GM21825 (cell line): ENCODE data around the gene POLN.

Source experiments
- ATAC-seq: cut with Tn5 transposase; IDR thresholded peaks from one replicate; pipeline ENCODE4 v1.9.1; 2021; ENCODE audit warnings: mild to moderate bottlenecking, moderate library complexity; ENCODE audit not compliant: unreplicated experiment

The POLN gene

DNA sequence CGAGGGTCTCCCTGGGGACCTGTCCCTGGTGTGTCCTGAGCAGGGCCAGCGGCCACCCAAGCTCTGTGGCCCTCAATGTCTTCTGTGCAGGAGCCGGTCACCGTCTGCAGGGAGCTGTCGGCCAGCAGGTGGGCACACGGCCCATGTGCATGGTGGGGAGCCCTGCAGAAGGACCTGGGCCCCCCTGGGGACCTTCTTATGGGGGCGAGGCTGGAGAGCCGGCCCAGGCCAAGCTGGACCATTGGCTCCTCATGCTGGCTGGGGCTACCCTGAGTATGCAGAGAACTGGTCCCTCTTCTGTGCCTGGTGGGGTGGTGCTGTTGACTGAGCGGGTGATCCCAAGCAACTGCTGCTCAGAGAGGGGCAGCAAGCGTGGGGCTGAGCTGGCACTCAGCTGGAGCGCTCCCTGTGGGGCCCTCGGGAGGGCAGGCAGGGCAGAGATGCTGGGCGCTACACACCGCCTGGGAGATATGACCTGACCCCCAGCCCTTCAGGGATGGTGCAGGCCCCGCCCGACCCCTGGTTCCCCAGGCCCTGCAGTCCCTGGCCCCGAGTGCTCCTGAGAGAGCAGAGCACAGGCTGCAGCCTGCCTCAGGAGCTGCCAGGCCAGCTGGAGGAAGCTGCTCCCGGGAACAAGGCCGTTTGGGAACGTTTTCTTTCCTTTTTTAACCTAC, 168.0 kb downstream of the POLN start:
- ATAC-seq, result no peak

DNA sequence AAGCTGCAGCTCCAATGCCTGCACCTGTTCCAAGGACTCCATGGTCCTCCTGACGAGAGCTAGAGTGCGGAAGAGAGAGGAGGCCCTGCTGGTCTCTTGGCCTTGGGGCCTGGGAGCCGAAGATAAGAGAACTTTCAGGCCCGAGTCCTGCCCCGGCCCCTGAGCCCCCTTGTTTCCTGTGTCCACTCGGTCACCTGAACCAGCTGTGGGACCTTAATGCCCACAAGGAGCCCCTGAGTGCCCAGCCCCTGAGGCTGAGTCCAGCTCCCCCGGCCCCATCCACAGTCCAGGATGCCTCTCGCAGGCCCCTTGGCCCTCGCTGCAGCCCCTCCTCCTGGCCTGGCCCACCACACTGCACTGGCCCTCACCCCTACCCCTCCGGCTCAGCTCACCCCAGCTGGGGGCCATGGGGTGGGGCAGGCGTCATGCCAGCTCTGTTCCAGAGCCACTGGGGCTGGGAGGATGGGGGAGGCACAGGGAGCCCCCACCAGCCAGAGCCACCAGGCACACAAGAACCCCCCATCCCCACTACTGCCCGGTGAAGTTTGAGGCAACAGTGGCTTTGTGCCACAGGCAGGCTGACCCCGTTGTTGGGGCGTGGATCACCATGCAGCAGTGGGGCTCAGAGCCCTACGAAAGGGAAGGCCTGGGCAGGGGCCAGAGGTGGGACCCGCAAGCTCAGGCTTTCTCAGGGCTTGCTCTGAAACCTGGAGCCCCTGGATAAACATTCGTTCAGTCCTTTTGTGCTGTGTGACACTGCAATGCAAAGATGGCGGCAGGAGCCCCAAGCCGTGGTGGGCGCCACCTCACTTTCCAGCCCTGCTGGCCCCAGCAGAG, 168.7 kb downstream of the POLN start:
- ATAC-seq, result no peak

DNA sequence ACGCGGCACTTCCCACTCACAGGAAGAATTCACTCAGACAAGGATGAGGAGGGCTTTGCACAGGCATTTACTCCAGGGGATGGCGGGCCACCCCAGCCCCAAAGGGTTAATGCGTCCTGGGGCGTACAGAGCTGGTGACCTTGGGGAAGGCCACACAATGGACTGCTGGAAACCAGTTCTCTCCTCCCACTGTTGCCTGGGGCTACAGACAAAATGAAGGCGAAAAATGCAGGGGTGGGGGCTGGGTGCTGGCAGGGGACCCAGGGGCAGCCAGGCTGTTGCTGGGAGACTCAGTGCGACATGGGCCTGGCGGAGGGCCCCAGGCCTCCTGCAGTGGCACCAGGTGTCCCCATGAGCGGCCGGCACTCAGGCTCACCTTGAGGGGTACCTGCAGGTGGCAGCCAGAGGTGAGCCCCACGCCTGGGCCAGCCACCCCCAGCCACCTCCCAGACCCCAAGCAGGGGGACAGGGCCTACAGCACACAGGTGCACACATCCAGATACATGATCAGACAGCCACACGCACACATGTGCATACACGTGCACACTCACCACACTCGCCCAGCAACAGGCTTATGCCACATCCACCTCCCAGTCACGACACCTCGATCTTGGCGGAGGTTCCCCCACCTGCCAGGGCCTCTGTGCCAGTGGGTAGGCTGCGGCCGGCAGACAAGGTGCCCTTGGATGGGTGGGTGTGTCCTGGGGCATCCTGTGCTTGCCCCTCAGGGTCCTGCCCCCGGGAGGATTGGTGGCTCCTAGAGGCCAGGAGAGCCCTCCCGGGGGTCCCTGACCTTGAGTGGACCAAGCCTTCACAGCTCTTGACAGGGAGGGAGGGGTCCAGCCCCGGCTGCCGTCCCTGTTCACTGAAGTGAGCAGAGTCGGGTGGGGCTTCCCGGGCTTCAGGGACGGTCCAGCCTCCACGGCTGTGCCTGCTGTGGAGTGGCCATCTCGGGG, 169.7 kb downstream of the POLN start:
- no peak for ATAC-seq

DNA sequence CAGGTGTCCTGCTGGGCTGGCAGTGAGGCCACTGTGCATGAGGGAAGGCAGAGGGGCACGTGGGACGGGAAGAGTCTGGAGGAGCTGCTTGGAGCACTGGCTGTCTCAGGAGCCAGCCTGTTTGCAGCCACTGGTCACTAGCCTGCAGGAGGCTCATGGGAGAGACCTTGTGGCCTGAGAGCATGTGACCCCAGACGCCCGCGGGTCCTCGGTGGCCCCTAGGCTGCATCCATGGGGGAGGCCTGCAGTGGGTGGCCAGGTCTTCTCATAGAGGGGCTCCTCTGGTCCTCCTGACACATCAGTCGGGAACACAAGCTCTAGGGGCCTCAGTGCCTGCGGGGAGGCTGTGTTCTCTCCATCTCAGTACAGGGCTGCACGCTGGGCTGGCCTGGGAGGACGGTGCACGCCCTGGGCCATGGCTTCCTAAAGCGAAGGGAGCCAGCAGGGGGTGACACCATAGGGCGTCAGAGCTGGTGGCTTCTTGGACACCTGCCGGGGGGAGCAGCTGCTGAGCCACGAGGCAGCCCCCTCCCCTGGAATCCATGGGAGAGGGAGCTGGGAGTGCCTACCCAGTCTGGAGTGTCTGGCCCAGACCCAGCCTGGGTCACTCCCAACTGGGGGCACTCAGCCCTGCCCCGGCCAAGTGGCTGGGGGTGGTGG, 170.5 kb downstream of the POLN start:
- no peak for ATAC-seq

DNA sequence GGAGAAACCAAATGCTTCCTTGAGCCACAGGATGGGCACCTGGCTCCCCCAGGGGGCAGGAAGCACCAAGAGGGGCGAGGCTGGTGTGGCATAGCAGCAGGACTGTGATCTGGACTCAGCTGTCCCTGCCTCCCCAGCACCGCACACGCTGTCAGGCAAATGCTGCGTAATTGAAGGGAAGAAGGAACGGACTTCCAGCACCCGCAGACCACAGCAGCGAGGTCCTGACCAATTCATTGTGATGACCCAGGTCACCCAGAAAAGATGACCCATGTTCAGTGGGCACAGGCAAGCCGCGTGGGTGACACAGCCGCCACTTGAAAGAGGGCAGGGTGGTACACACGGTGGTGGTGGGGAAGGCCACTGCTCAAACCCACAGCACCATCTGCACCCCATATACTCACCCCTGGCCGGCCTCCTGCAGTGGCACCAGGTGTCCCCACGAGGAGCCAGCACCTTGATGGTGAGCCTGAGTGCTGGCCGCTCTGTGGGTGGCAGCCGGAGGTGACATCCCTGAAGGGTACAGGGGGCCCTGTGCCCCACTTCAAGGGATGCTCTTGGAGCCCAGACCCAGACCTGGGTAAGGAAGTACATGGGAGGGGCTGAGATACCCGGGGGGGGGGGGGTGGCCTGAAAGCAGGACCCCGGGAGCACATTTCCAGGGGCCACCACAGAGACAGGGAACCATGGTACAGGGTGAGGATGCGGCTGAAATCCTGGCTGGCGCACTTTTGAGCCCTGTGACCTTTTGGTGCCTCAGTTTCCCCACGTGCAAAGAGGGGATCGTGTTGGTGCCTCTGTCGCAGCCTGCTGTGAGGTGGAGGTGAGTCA, 171.3 kb downstream of the POLN start:
- no peak for ATAC-seq

DNA sequence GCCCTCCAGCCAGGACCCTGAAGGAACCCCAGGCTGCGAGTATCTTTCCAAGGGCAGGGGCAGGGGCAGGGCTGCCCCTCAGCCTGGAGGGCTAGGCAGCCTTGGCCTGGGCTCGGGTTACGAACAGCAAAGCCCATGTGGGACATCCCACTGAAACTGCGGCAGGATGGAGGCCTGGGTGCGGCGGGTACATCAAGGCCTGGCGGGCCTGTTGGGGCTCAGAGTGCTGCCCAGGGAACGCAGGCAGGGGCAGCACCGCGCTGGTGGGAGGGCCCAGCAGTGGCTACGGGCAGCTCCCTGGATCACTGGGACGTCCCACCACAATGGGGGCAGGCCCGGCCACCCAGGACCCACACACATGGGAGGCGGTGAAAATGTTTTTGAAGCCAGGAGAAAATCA, 171.9 kb downstream of the POLN start:
- no peak for ATAC-seq

DNA sequence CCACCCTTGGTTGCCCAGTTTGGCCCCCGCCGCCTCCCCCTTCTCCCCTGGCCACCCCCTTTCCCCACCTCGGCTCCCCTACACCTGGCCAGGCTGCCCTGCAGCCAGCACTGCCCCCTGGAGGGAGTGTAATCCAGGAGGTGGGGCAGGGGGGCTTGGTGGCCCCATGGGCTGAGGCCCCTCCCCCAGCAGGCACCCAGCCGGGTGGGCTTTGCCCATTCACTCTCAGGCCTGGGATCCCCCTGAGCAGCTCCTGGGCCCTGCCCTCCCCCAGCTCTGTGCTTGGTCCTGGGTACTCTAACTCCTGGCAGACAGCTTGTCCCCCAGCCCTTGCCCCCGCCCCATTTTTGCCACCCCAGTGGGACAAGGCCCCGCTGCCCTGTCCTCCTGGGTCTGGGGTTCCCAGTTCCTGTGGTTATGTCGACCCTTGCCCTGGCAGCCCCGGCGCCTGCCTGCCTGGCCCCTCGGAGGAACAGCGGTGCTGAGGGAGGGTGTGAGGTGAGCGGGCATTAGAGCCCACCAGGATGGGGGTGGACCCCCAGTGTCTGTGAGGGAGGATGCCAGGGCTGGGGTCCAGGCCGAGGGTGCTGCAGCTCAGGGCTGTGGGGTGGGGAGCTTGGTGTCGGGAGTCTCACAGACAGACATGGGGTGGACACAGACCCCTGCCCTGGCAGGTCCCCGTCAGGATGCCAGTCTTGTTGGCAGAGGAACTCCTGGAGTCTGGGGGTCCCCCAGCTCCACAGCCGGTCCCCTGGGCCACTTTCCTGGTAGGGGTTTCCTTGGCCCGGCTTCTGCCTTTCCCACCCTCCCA, 172.6 kb downstream of the POLN start:
- ATAC-seq, result no peak

DNA sequence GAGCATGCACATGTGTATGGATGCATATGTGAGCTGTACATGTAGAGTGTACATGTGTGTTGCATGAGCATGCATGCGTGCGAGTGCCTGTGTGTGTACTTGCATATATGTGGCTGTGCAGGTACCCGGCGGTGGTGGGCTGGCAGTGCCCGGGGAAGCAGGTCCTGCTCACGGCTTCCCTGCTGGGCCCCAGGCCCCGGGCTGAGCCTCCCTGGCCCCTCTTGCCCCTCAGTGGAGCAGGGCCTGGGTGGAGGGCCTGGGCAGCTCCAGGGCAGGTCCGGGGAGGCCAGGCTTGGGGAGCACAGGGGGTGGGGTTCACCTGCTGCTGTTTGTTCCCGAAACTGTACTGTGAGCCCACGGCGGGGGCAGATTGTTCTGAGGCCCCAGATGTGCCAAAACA, 173.4 kb downstream of the POLN start:
- ATAC-seq, result no peak

DNA sequence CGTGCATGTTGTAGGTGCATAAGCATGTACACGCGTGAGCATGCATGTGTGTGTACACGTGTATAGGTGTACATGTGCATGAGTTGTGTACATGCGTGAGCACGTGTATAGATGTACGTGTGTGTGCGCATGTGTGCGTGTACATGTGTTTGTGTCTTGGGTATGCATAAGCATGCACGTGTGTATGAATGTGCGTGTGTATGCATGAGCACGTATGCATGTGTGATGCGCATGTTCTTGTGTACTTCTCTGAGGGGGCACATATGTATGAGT, 173.8 kb downstream of the POLN start:
- no peak for ATAC-seq

DNA sequence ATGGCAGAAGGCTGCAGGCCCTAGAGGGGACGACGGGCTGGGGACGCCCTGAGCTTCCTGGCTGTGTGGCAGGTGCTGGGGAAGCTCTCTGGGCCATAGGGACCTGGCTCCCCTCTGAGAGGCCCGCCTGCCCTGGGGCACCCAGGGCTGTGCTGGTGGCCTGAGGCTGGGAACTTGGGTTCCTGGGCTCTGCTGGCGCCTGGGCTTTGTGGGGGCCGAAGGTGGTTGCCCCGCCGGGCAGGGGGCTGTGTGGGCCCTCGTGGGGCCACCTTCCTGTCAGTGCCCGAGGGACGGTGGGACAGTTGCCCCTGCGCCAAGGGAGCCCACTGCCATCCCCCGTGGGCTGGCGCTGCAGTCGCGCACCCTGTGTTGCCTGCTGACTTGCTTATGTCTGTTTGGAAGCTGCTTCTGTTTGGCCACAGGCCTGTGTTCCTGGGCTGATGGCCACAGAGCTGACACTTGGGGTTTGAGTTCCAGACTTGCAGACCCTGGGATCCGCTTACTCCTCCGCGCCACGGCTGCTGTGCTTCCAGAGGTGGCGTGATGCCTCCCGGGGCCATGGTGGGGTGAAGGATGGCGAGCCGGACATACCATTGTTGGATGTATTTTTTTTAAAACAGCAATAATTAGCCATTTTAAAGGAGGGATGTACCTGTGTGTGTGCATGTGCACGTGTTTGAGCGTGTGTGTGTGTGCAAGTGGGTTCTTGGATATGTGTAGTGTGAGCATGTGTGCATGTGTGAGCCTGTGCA, 174.3 kb downstream of the POLN start:
- no peak for ATAC-seq

DNA sequence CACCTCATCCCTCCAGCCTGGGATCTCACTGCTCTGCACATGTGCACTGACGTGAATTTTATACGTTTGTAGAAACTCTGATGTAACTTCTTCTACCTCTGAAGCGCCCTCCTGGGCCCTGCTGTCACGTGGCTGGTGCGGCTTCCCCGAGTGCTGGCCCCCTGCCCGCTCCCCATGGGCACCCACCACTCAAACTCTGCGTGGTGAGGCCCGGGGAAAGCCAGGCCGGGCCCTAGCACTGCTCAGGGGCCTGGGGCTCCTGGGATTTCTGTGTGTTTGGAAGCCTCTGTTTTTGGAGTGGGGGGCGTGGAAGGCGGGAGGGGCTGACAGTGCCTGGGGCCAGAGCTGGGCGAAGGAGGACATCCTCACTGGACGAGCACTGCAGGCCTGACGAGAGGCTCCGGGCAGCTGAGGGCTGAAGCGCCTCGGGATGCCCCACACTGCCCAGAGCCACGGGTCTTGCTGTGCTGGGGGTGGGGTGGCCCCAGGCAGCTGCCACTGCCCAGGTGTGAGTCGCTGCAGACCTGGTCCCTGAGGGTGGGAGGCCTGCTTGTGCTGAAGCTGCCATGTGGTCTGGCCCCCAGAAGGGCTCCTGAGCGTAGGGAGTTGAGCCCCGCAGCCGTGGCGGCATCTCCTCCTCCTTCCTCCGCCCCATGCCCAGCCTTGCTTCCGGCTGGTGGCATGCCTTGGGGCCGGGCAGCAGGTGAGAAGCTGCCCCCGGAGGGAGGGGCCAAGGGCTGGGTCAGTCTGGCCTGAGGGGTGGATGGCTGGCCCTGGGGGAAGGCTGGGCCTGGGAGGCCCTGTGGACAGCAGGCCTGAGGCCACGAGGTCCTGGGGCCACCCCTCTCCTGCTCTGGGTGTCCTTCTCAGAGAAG, 175.1 kb downstream of the POLN start:
- no peak for ATAC-seq

DNA sequence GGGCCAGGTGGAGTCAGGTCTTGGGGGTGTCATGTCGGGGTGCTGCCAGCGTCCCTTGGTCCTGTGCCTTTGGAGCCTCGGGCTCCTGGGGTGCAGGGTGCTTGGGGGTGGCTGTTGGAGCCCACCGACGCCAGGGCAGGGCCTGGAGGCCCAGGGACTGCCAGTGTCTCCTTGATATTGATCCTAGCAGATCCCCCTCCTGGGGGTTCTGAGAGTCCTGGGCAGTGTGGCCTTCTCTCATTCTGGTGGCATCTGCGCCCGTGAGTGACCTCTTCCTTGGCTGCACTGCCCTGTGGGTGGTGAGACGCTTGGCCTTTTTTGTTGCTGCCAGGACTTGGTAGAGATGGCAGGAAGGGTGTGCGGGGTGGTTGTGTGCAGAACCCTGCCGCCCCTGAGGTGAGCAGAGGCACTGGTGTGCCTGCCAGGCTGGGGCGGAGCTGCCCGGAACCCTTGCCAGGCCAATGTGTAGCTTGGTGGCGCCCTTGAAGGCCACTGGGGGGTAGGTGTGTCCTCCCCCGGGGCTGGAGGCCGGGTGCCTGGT, 175.8 kb downstream of the POLN start:
- no peak for ATAC-seq

DNA sequence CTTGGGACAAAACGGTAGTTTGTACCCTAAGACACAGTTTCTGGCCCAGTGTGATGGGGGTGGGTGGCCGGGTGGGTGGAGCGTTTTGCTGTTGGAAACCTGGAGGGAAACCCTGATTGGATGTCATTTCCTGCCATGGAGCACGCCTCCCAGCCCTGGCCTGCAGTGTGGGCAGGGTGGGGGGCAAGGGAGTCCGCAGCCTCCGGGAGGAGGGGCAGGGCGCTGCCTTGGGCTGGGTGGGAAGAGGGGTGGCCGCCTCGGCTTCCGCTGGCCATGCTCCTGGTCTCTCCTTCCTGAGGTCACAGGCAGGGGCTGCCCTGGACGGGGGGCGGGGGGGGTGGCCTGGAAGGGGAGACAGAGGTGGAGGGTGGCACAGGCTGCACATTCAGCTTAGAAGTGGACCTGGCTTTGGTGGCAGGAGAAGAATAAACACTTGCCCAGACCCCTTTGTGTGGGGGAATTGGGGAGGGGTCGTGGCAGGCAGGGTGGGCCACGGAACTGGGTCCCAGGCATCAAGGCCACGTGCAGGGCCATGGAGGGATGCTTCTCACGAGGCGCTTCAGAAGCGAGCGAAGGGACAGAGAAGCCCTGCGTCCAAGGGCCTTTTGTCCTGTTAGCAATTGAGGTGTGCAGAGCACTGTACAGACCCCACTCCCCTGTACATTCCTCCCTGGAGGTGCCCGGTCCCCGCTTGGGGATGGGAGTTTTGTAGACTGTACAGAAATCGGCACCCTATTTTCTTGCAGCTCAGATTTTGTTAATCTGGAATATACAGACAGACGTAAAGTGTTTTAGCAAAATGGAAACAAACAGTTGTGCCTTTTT, 176.6 kb downstream of the POLN start:
- ATAC-seq, result no peak

DNA sequence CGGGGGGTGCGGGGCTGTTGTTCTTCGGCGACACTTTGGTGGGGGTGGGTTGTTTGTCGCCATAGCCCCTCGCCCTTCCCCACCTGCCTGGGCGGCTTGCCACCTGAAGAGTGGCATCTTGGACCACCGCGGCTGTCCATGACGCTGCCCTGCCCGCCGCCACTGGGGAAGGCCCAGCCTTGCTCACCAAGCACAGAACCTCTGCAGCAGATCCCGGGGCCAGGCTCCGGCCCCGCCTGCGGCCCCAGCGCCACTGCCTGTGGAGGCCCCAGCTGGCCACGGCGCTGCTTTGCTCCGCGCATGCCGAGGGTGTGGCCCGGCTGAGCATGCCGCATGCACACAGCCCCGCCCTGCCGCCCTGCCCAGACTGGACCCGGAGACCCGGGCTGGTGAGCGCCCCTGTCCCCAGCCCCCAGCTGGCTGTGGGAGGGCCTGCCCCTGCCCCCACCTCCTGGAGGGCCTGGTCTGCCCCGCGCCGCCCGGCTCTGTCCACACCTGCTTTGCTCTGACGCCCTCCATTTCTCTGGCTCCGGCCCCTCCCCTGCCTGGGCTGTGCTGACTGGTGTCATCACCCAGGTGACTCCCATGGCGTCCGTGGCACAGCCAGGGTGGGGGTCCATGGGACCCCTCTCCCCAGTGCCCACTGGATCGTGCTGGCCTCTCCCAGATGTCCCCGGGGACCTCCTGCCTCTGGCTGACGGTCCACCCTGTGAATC, 177.5 kb downstream of the POLN start:
- ATAC-seq, result no peak

DNA sequence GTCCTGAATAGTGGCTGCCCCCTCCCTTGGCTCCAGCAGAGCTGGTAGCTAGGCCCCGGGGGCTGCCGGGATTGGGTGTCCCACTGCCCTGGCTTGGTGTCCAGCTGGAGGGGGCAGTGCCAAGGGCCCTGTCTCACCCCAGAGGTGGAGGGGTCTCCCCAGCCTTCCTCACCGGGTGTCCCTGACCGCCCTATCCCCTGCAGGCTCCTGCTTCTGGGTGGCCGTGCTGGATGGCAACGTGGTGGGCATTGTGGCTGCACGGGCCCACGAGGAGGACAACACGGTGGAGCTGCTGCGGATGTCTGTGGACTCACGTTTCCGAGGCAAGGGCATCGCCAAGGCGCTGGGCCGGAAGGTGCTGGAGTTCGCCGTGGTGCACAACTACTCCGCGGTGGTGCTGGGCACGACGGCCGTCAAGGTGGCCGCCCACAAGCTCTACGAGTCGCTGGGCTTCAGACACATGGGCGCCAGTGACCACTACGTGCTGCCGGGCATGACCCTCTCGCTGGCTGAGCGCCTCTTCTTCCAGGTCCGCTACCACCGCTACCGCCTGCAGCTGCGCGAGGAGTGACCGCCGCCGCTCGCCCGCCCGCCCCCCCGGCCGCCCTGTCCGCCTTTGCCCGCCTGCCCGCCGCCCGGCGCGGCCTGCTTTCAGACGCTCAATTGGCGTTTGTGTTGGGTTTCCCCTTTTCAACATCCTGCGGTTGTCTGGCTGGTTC, 178.2 kb downstream of the POLN start:
- no peak for ATAC-seq
